ENCODE results near the gene SORCS2.

- TF ChIP-seq POLR2A (IDR thresholded peaks at IDR 0.05) (no peak), CTCF (IDR thresholded peaks at IDR 0.05) (no peak)
Observed at GRCh38 chr4:7402526-7402925, 210.2 kb downstream of the SORCS2 start.

Measured in uterus (tissue), 2 donors.